ENCODE data around the gene TBX1. TPM values are rescaled to one million over a fixed set of nuclear protein-coding genes. Genes with fewer than 3 reads are reported as not detected.
A peak's percentile ranks its signal among the peaks of the same experiment; 100 is the strongest.

TBX1 gene
- total and polyA plus RNA-seq, 2 of the 13 experiments (the other 11 are each of a cell fraction or from before 2014, with no cell fraction given), result not detected

DNA sequence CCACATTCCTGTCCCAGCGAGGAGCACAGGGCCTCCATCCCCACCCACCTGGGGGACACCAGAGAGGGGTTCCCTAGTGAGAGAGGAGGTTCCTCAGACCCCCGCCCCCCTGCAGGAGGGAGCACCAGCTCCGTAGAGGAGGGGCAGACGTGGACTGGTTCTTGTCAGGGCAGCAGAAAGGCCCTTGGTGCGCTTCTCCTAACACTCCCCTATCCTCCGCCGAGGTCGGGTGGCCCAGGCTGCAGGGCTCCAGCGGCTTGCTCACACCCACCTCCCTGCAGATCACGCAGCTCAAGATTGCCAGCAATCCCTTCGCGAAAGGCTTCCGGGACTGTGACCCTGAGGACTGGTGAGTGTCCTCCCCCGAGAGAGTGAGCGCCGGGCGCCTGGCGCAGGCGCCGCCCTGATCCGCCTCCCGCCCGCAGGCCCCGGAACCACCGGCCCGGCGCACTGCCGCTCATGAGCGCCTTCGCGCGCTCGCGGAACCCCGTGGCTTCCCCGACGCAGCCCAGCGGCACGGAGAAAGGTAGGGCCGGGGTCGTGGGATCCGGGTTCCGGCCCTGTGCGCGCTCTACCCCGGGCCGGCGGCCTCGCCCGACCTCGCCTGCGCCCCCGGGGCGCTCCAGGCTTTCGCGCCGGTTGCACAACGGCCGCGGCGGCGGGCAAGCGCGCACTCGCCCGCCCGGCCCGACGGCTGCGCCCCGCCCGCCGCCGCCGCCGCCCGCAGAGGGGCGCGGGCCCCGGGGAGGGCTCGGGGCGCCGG is 5.1 kb downstream of the TBX1 start:
- no peaks in the 10 kb centered on the region for H4K20me1 ChIP-seq (ENCODE audit: insufficient read depth, low read length)
- no peak overlapping the region for H3K4me3 ChIP-seq (replicated peaks in 1 of 3; ENCODE audit: insufficient read depth in 1 of 3, low read depth in 2 of 3, low read length in 3 of 3)
- intact Hi-C loops (cut with micrococcal nuclease; ENCODE audit: unreplicated experiment) (no loop called here), in situ Hi-C loops (cut with HindIII; ENCODE audit: extremely low pct_ligation_motif_present, low pct_unique_long_range_greater_than_20kb) (no loop called here)
- H3K9me3 ChIP-seq (ENCODE audit: low read length), result no peaks in the 10 kb centered on the region
- DNase-seq (ENCODE audit: low spot score) (no peak), ATAC-seq (no peak), FAIRE-seq (no peak)
- no peak overlapping the region for H2AFZ ChIP-seq (ENCODE audit: low read length)
- peaks cover 26 to 89% of the 10 kb centered on the region in 2 experiments for H3K27me3 ChIP-seq (ENCODE audit: control insufficient read depth in 1 of 2, insufficient read depth in 2 of 2, low read length in 2 of 2)
- 29% methylated on average over 14 of the region's 83 CpGs for WGBS (ENCODE audit: low lambda C conversion rate)
- peaks cover 34% of the 10 kb centered on the region for H3K4me1 ChIP-seq (ENCODE audit: insufficient read depth, low read length)
- CTCF ChIA-PET (ENCODE audit: low intra/inter-chr PET ratio, low total read pairs), result no interaction called here
- no peak overlapping the region for H3K27ac ChIP-seq (ENCODE audit: extremely low read length, insufficient read depth, low read length)
- POLR2A ChIA-PET, result no interaction called here
- no peaks in the 10 kb centered on the region for H3K36me3 ChIP-seq (replicated peaks in 1 of 2; ENCODE audit: control insufficient read depth in 1 of 2, insufficient read depth in 2 of 2, low read length in 2 of 2)
- BruUV-seq (replicated peaks), result no TSS peak
- TF ChIP-seq POLR2A (IDR thresholded peaks at IDR 0.05; ENCODE audit: insufficient read depth in 1 of 2, low read depth in 2 of 2, low read length in 2 of 2) (no peak), KDM5A (IDR thresholded peaks at IDR 0.05; ENCODE audit: borderline replicate concordance, low read length) (no peak), EZH2 (conservative IDR thresholded peaks at IDR 0.05; ENCODE audit: low read depth, low read length) (peak; percentile 87), ATF5 (CRISPR knock-in tag; IDR thresholded peaks at IDR 0.05; ENCODE audit: low read depth) (no peak), SIX1 (CRISPR knock-in tag; IDR thresholded peaks at IDR 0.05; ENCODE audit: borderline replicate concordance) (no peak)
- H3K9ac ChIP-seq (ENCODE audit: insufficient read depth, low read depth, low read length), result no peak overlapping the region
- no peaks in the 10 kb centered on the region for H3K79me2 ChIP-seq (ENCODE audit: insufficient read depth, low read length)
- no peak overlapping the region for H3K4me2 ChIP-seq (ENCODE audit: low read depth, low read length)

- ATAC-seq (no peak), DNase-seq (ENCODE audit: low spot score) (no peak), FAIRE-seq (no peak)
- WGBS (ENCODE audit: low lambda C conversion rate), result no CpG with 5 or more reads among the region's 36 CpGs
- in situ Hi-C loops (cut with HindIII; ENCODE audit: extremely low pct_ligation_motif_present, low pct_unique_long_range_greater_than_20kb), result no loop called here
- peak overlapping the region in 1 of 3 experiments; percentile 37; a peak in 1 of 6 replicates for H3K4me3 ChIP-seq (replicated peaks in 1 of 3; ENCODE audit: insufficient read depth in 1 of 3, low read depth in 2 of 3, low read length in 3 of 3)
- no peaks in the 10 kb centered on the region for H3K36me3 ChIP-seq (replicated peaks in 1 of 2; ENCODE audit: control insufficient read depth in 1 of 2, insufficient read depth in 2 of 2, low read length in 2 of 2)
- H4K20me1 ChIP-seq (ENCODE audit: insufficient read depth, low read length), result peaks cover 4% of the 10 kb centered on the region; the same call in 1 of the 2 replicates
- H3K4me1 ChIP-seq (ENCODE audit: insufficient read depth, low read length), result peaks cover 34% of the 10 kb centered on the region
- no peak overlapping the region for H2AFZ ChIP-seq (ENCODE audit: low read length)
- H3K27me3 ChIP-seq (ENCODE audit: control insufficient read depth in 1 of 2, insufficient read depth in 2 of 2, low read length in 2 of 2), result peaks cover 26 to 92% of the 10 kb centered on the region in 2 experiments
- no TSS peak for BruUV-seq (replicated peaks)
- TF ChIP-seq ZNF230 (CRISPR knock-in tag; IDR thresholded peaks at IDR 0.05) (no peak), ZNF777 (CRISPR knock-in tag; IDR thresholded peaks at IDR 0.05) (peak; percentile 81)
- H3K4me2 ChIP-seq (ENCODE audit: low read depth, low read length), result no peak overlapping the region
- CTCF ChIA-PET (ENCODE audit: low intra/inter-chr PET ratio, low total read pairs), result no interaction called here
- no peak overlapping the region for H3K9ac ChIP-seq (ENCODE audit: insufficient read depth, low read depth, low read length)
- H3K27ac ChIP-seq (ENCODE audit: extremely low read length, insufficient read depth, low read length), result no peak overlapping the region
- POLR2A ChIA-PET, result no interaction called here
- no peaks in the 10 kb centered on the region for H3K79me2 ChIP-seq (ENCODE audit: insufficient read depth, low read length)
- H3K9me3 ChIP-seq (ENCODE audit: low read length), result no peaks in the 10 kb centered on the region
- intact Hi-C loops (cut with micrococcal nuclease; ENCODE audit: unreplicated experiment), result no loop called here
Observed at GRCh38 chr22:19766240-19766510, 5.6 kb downstream of the TBX1 start.
